ENCODE measurements around the gene XBP1.

Gene XBP1

GRCh38 chr22:28791841-28792490 lies 8.4 kb downstream of the XBP1 start:
- H3K4me1 ChIP-seq (ENCODE audit: insufficient read depth, low read length) = no peaks in the 10 kb centered on the region
- peaks cover 30% of the 10 kb centered on the region for H3K36me3 ChIP-seq (ENCODE audit: insufficient read depth, low read length)
- H3K9me3 ChIP-seq (ENCODE audit: control insufficient read depth, insufficient read depth, low read length) = no peaks in the 10 kb centered on the region
- H3K9ac ChIP-seq (ENCODE audit: low read depth, low read length) = no peak overlapping the region

- Histone ChIP-seq H3K4me1 (ENCODE audit: insufficient read depth, low read length) (no peaks in the 10 kb centered on the region), H3K9ac (ENCODE audit: low read depth, low read length) (no peak overlapping the region), H3K36me3 (ENCODE audit: insufficient read depth, low read length) (peaks cover 22% of the 10 kb centered on the region), H3K9me3 (ENCODE audit: control insufficient read depth, insufficient read depth, low read length) (no peaks in the 10 kb centered on the region)
Observed at GRCh38 chr22:28791124-28791523, 9.2 kb downstream of the XBP1 start.

DNA sequence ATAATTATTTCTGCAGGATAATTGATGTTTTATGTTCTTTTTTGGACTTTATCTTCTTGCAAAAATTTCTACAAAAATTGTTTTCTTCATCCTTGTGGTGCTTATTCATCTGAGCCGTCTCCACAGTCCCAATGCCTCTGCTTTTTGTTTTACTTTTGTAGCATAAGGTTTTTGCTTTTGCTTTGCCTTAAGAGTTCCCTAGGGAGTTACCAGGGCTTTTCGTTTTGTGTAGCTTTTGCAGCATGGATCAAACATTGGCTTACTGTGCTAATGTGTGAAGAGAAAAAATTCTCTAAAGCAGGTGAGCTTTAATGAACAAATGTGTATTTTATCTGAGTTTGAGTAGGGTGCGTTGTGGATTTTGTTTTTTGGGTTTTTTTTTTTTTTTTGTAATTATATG lies 11.8 kb downstream of the XBP1 start:
- Histone ChIP-seq H3K9ac (ENCODE audit: low read depth, low read length) (no peak overlapping the region), H3K9me3 (ENCODE audit: control insufficient read depth, insufficient read depth, low read length) (no peaks in the 10 kb centered on the region), H3K36me3 (ENCODE audit: insufficient read depth, low read length) (peaks cover 21% of the 10 kb centered on the region), H3K4me1 (ENCODE audit: insufficient read depth, low read length) (no peaks in the 10 kb centered on the region)

- no peaks in the 10 kb centered on the region for H3K4me1 ChIP-seq (ENCODE audit: insufficient read depth, low read length)
- H3K36me3 ChIP-seq (ENCODE audit: insufficient read depth, low read length) = peaks cover 24% of the 10 kb centered on the region
- no peak overlapping the region for H3K9ac ChIP-seq (ENCODE audit: low read depth, low read length)
- H3K9me3 ChIP-seq (ENCODE audit: control insufficient read depth, insufficient read depth, low read length) = no peaks in the 10 kb centered on the region
Observed at GRCh38 chr22:28783786-28784671, 16.3 kb downstream of the XBP1 start.

DNA sequence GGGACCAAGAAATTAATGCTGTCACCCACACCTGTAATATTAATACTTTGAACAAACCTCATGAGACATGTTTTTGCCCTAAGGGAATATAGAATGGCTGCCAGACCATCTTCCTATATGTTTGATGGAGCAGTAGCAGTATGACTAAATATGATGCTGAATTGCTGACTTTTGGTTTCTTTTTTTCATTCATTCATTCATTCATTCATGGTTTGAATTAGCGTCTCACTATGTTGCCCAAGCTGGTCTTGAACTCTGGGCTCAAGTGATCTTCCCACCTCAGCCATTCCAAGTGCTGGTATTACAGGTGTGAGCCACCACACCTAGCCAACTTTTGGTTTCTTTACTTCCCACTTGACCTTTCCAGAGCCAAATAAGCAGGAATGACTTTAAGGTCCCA lies 20.1 kb downstream of the XBP1 start:
- Histone ChIP-seq H3K36me3 (ENCODE audit: insufficient read depth, low read length) (peaks cover 12% of the 10 kb centered on the region), H3K9ac (ENCODE audit: low read depth, low read length) (no peak overlapping the region), H3K4me1 (ENCODE audit: insufficient read depth, low read length) (no peaks in the 10 kb centered on the region), H3K9me3 (ENCODE audit: control insufficient read depth, insufficient read depth, low read length) (no peaks in the 10 kb centered on the region)

DNA sequence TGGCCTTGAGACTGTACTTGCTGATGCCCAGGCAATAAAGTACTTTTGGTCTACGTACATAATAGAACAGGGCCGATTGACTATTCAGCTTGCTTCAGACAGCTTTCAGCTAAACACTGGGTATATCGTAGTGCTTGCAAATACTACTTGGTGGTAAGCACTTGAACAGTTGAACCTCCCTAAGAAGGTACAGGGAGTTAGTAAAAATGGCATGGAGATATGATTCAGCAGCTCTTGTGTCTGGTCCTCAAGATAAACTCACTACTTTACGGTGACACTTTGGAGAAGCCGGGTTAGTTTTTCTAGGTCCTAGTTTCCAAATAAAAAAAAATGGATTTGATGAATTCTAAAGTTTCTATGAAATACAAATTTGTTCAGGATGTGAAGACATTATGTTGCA lies 20.5 kb downstream of the XBP1 start:
- Histone ChIP-seq H3K9ac (ENCODE audit: low read depth, low read length) (no peak overlapping the region), H3K9me3 (ENCODE audit: control insufficient read depth, insufficient read depth, low read length) (no peaks in the 10 kb centered on the region), H3K36me3 (ENCODE audit: insufficient read depth, low read length) (peaks cover 16% of the 10 kb centered on the region), H3K4me1 (ENCODE audit: insufficient read depth, low read length) (no peaks in the 10 kb centered on the region)

GRCh38 chr22:28774378-28774777 lies 26.0 kb downstream of the XBP1 start:
- H3K9ac ChIP-seq (ENCODE audit: low read depth, low read length) = no peak overlapping the region
- H3K9me3 ChIP-seq (ENCODE audit: control insufficient read depth, insufficient read depth, low read length) = no peaks in the 10 kb centered on the region; the same call in 1 of the 2 replicates
- H3K4me1 ChIP-seq (ENCODE audit: insufficient read depth, low read length) = no peaks in the 10 kb centered on the region
- H3K36me3 ChIP-seq (ENCODE audit: insufficient read depth, low read length) = peaks cover 6% of the 10 kb centered on the region

- H3K4me1 ChIP-seq (ENCODE audit: insufficient read depth, low read length) = no peaks in the 10 kb centered on the region
Observed at GRCh38 chr22:28773461-28773867, 26.9 kb downstream of the XBP1 start.

GRCh38 chr22:28772633-28773460 lies 27.5 kb downstream of the XBP1 start, which contains the start of gene CCDC117:
Gene CCDC117, plus strand, starts transcription at chr22:28772695. Its CDS starts 155 bp downstream, at chr22:28772850.
- H3K36me3 ChIP-seq (ENCODE audit: insufficient read depth, low read length) = peaks cover 6% of the 10 kb centered on the region; the same call in 1 of the 2 replicates
- peak within 1 kb of the TSS; percentile 84 for H3K9ac ChIP-seq (ENCODE audit: low read depth, low read length)
- H3K9me3 ChIP-seq (ENCODE audit: control insufficient read depth, insufficient read depth, low read length) = no peaks in the 10 kb centered on the region; the same call in 1 of the 2 replicates
- no peaks in the 10 kb centered on the region for H3K4me1 ChIP-seq (ENCODE audit: insufficient read depth, low read length)

More at GRCh38 chr22:28773461-28773867, 26.9 kb downstream of the XBP1 start:
- no peaks in the 10 kb centered on the region; the same call in 1 of the 2 replicates for H3K9me3 ChIP-seq (ENCODE audit: control insufficient read depth, insufficient read depth, low read length)
- H3K36me3 ChIP-seq (ENCODE audit: insufficient read depth, low read length) = peaks cover 6% of the 10 kb centered on the region; the same call in 1 of the 2 replicates
- peak overlapping the region; percentile 84 for H3K9ac ChIP-seq (ENCODE audit: low read depth, low read length)

GRCh38 chr22:28771195-28771791 lies 29.1 kb downstream of the XBP1 start:
- Histone ChIP-seq H3K9me3 (ENCODE audit: control insufficient read depth, insufficient read depth, low read length) (no peaks in the 10 kb centered on the region; the same call in 1 of the 2 replicates), H3K36me3 (ENCODE audit: insufficient read depth, low read length) (peaks cover 6% of the 10 kb centered on the region; the same call in 1 of the 2 replicates), H3K4me1 (ENCODE audit: insufficient read depth, low read length) (no peaks in the 10 kb centered on the region), H3K9ac (ENCODE audit: low read depth, low read length) (no peak overlapping the region)

- Histone ChIP-seq H3K9ac (ENCODE audit: low read depth, low read length) (no peak overlapping the region), H3K9me3 (ENCODE audit: control insufficient read depth, insufficient read depth, low read length) (no peaks in the 10 kb centered on the region; the same call in 1 of the 2 replicates), H3K36me3 (ENCODE audit: insufficient read depth, low read length) (peaks cover 2% of the 10 kb centered on the region; the same call in 1 of the 2 replicates), H3K4me1 (ENCODE audit: insufficient read depth, low read length) (no peaks in the 10 kb centered on the region)
Observed at GRCh38 chr22:28769394-28770085, 30.8 kb downstream of the XBP1 start.

DNA sequence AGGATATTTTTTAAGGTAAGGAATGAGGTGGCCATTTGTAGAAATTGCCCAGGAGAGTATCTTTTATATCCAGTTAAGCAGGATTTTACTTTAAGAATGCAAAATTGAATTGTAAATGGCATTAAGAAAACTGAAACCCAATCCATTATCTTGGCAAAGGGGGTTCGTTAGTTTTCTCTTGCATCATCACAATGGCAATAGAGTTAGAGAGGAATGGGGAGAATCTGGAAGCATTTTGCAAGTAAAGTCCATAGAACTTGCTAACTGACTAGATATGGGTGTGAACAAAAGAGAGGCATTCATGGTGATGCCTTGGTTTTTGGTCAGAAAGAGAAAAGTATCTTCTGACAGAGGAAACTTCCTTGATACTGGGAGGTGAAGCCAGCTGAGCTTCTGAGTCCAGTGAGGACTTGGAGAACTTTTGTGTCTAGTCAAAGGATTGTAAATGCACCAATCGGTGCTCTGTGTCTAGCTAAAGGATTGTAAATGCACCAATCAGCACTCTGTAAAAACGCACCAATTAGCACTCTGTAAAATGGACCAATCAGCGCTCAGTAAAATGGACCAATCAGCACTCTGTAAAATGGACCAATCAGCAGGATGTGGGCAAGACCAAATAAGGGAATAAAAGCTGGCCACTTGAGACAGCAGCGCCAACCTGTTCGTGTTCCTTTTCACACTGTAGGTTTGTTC lies 31.5 kb downstream of the XBP1 start:
- Histone ChIP-seq H3K9ac (ENCODE audit: low read depth, low read length) (no peak overlapping the region), H3K9me3 (ENCODE audit: control insufficient read depth, insufficient read depth, low read length) (no peaks in the 10 kb centered on the region; the same call in 1 of the 2 replicates), H3K4me1 (ENCODE audit: insufficient read depth, low read length) (peaks cover 3% of the 10 kb centered on the region; the same call in 1 of the 2 replicates), H3K36me3 (ENCODE audit: insufficient read depth, low read length) (no peaks in the 10 kb centered on the region)

GRCh38 chr22:28766628-28767027 lies 33.7 kb downstream of the XBP1 start:
- no peak overlapping the region for H3K9ac ChIP-seq (ENCODE audit: low read depth, low read length)
- H3K9me3 ChIP-seq (ENCODE audit: control insufficient read depth, insufficient read depth, low read length) = no peaks in the 10 kb centered on the region; the same call in 1 of the 2 replicates
- no peaks in the 10 kb centered on the region for H3K36me3 ChIP-seq (ENCODE audit: insufficient read depth, low read length)
- H3K4me1 ChIP-seq (ENCODE audit: insufficient read depth, low read length) = peaks cover 3% of the 10 kb centered on the region; the same call in 1 of the 2 replicates
